ENCODE measurements around the gene HNRNPF.
A peak's percentile ranks its signal among the peaks of the same experiment; 100 is the strongest.

The HNRNPF gene

DNA sequence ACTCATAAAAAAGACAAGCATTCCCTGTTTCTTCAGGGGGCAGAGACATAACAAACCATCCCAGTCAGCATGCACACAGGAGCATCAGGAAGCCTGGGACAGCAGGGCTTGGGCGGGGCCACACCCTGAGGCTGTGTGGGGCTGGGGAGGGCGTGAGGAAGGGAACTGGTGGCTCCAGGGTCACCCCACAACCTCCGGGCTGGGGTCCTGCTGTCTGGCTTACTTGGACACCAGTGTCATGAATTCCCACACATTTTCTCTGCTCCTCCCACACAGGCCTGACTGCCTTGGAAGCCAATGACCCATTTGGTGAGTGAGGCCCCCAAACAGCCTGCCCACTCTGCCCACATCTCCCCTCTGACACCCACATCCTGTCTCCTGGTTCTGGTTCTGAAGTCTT, 34.8 kb downstream of the HNRNPF start:
- FAIRE-seq = no peak

DNA sequence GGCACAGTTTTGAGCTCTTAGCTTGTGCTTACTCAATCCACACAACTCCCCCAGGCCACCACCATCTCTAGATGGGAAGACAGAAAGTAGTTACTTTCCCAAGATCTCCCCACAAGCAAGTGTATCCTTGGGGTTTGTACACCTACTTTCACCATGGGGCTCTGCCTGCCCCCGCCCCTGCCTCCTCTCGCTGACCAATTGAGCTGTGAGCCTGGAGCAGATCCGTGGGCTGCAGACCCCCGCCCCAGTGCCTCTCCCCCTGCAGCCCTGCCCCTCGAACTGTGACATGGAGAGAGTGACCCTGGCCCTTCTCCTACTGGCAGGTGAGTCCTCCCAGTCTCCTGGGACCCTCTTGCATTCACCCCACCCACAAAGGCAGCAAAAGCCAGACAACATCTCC, 35.5 kb downstream of the HNRNPF start:
- no peak for FAIRE-seq

DNA sequence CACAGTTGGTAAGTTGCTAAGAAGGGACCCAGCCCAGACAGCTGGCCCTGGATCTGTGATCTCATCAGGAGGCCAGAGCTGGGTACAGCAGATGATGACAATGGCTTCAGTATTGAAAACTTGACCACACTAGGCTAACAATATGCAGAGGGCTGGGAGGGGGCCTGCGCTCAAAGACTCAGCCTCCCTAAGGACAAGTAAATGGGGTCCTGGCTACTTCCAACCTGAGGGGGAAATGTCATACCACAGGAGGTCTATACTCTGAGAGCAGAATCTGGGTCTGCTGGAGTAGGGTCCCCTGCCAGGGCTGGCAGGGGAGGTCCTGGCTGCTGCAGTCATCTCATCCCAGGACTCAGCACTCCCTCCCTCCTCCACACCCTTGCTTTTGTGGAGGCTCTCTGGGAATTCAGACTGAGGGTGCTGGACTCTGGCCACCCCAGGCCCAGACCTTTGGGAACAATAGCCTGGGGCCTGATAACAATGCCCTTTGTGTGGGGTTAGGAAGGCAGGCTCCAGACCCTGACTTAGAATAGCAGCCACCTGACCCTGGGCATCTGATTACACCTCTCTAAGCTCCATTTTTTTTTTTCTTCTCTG, 36.1 kb downstream of the HNRNPF start:
- FAIRE-seq = no peak

DNA sequence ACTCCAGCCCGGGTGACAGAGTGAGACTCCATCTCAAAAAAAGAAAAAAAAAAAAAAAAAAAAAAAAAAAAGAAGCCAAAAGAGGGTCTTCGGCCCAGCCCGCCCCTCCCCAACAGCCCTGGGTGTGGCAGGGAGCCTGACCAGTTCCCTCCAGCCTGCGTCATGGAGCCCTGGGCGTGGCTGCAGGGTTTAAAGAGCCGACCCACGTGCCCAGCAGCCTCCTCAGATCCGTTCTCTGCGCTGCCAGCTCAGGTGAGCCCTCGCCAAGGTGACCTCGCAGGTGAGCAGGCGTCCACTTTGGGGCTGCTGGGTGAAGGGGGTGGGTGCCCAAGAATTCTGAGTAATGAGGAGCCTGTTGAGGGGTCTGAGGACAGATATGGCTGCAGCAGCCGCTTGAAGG, 37.6 kb downstream of the HNRNPF start, which contains the start of gene FXYD4:
Gene FXYD4 (plus strand): TSS at position 219 of the 400 bp plus-strand sequence. CDS start 2,111 bp downstream, outside the sequence.
- FAIRE-seq = no peak

DNA sequence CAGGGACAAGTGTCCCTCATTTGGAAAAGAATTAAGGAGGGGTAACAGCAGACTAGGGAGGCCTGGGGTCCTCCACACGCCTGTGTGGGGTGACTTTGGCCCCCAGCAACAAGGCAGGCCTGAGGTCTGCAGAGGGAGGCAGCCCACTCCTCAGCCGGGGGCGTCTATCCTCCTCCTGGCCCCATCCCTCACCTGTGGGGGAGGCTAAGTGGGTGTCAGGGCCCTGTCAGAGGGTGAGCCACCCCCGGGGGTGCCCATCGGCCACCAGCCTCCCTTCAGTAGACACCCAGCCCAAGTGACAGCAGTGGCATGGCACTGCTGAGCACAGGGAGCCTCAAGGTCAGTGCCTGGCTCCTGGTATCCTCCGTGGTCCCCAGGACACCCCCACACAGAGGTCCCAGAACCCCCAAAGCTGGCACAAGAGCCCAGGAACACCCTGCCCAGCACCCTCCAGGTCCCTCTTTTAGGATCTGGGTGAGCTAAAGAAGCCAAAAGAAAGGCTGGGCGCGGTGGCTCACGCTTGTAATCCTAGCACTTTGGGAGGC, 38.2 kb downstream of the HNRNPF start:
- FAIRE-seq = no peak

DNA sequence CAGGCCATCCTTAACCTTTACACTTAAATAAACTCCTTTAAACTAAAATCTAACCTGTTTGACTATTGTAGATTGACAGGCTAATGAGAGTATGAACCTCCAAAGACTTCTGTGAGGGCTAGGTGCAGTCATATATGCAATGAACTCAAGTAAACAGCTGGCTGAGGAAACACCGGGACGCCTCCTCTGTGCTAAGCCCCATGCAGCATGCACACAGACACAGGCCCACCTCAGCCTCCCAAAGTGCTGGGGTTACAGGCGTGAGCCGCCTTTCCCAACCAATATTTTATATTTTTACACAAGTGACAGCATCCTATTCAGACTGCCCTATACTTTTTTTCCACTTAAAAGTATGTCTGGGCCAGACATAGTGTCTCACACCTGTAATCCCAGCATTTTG, 39.1 kb downstream of the HNRNPF start:
- FAIRE-seq = no peak

DNA sequence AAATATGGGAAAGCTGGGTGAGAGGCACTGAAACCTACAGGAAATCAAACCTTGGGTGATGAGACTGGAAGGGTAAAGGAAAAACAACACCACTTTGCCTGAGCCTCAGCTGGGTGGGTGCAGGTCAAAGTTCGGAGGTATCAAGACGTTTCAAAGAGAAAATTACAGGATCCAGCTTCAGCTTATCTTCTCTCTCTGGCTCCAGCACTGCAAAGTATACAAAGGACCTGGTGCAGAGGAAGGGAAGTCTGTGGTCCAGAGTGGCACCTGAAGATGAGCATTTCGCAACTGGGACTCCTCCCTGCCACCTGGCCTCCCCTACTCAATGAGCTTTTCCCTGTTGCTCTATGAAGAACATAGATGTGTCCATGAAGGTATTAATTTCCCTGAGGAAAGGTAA, 44.0 kb downstream of the HNRNPF start:
- FAIRE-seq = no peak

DNA sequence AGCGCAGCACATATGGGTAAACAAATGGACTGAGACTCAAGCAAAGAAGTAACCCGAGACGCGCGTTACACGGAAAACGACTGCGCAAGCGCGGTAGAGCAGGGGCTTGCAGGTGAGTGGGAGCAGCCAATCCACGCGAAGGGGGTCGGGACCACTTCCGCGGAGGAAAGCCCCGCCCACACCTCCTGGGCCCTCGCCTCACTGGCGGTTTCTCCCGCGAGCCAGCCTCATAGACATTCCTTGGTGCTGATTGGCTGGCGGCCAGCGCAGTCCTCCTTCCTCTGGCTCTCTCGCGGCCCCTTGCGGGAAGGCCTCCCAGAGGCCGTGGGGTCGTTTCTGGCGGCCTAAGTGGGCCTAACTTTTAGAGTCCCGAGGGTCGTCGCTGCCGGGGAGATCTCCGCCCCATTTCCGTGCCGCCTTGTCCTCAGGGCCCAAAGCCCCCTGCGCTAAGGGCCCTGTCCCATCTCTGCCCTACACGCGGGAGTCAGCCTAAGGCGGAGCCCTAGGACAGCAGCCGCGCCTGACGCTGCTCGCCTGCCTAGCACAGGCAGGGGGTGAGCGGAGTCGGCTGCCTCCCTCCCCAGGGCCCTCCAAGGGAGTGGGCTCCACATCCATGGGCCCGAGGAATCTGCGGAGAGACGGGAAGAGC, 46.7 kb downstream of the HNRNPF start:
- FAIRE-seq = no peak

DNA sequence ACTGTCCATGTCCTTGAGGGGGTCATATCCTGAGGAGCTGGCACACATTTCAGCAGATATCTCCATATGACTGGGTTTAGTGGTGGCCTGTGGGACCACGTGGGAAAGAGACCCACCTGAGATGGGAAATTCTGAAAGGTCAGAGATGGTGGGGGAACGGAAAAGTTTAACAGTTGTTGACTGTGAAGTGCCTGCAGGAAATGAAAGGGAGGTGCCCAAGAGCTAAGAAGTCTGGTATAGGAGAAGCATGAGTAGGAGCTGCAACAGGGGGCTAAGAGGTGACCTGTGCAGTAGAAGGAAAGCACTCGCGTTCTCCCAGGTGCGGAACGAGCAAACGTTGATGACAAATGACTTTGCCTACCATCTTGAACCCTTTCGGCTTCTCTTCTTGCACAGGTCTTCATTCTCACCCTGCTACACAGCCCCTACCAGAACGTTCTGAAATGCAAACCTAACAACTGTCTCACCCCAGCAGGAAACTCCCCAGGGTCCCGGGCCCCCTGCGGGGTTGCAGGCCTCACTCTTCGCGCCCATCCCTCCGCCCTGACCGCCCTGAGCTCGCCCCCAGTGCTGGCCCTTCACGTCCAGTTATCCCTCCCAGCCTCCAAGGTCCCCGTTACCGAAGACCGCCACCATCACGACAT, 47.3 kb downstream of the HNRNPF start:
- FAIRE-seq = no peak

DNA sequence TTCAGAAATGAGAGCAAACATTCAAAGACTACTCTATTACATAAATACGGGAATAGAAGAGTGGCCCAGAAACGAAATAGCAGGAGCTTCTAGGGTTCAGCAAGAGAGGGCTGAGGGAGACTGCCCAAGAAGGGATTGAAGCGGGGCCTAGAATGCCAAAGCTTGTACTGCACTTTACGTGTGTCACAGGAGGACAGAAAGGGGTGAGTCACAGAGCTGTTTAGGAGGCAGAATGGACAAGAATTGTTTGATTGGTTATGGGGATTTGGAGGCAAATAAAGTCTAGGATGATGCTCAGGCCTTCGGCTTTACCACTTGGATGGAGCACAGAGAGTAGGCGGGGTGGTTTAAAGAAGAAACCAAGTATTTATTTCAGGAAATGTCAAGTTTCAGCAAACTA, 48.9 kb downstream of the HNRNPF start:
- no peak for FAIRE-seq

DNA sequence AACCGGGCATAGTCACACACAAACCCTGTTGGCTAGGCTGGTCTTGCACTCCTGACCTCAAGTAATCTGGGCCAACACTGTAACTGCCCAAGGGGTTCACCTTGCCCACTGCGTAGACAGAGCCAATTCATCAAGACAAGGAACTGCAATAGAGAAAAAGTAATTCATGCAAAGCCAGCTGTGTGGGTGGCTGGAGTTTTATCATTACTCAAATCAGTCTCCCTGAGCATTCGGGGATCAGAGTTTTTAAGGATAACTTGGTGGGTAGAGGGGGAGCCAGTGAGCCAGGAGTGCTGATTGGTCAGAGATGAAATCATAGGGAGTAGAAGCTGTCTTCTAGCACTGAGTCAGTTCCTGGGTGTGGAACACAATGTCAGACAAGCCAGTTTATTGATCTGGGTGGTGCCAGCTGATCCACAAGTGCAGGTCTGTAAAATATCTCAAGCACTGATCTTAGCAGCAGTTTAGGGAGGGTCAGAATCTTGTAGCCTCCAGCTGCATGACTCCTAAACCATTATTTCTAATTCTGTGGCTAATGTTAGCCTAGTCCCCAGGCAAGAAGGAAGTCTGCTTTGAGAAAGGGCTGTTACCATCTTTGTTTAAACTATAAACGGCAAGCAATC, 53.1 kb downstream of the HNRNPF start:
- no peak for FAIRE-seq

DNA sequence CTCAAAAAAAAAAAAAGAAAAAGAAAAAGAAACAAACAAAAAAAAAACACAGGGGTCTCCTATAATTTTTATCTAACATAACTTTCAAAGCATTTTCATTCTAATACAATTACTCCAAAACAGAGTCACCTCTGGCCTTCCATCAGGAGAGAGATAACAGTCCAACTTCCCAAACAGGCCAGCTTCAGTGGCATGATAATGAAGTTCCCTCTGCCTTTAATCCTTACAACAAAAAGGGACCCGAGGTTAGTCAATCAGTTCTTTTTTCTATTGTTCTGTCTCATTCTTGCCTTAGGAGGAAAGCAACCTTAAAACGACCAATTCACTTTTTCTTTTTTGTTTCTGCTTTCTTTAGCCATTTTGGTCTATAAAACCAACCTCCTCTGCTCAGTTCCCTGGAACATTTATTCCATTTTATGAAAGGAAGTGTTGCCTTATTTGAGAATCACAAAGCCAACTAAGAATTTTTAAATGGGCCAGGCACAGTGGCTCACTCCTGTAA, 54.1 kb downstream of the HNRNPF start:
- FAIRE-seq = no peak

DNA sequence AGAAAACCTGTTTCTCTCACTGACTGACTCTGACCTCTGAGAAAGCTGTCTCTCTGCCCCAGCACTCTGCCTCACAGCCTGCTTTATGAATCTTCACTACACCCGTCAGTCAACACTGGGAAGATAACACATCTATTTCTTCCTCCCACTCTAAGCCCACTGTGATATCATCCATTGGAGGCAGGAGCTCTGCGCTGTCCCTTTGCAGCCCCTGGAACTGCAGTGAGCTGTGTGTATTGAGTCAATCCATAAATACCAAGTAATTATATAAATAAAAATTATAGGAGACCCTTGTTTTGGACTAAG, 54.7 kb downstream of the HNRNPF start:
- no peak for FAIRE-seq

DNA sequence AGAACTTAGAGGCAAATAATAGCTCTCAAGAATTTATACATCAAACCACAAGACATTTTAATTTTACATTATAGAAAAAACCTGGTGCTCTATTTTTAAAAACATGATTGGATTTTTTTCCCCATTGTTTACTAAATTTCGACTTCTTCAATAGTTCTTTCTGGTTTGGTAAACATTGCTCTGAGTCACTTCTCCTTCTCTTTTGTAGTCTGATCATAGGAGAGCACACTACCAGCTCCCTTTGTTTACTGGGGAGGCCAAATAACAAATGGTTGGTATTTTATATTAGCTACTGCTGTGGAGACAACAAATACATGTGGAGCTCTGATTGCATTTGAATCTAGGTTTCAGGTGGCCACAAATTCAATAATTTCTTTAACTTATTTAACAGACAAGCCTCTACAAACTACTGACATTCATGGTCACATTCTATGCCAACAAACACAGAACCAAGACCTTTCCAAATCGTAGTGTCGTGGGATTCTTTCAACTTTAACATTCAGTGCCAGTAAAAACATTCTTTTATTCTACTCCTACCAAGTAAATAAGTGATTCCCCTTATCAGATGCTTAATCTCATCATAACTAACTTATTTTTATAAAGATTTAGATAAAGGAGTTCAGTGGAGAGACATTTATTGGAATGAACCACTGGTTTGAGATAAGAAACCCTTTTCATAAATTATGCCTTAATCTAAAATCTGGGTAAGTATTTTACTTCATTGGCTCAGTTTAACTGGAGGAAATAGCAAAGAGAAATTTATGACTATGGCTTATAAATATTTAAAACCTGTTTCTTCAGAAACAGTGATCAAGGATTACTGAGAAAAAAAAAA, 55.3 kb downstream of the HNRNPF start:
- FAIRE-seq = no peak

DNA sequence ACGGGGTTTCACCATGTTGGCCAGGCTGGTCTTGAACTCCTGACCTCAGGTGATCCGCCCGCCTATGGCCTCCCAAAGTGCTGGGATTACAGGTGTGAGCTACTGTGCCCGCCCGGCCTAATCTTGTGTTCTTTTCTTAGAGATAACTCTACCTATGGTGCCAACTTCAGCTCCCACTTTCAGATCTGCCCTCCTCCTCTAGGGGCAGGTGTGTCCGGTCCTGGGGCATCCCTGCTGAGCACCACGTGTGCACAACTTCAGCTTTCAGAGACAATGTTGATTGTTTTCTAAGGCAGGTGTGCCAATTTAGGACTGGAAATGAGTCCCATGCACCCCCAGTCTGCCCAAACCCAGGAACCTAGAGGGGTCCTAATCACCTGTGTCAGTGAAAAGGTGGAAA, 56.0 kb downstream of the HNRNPF start:
- FAIRE-seq = no peak

DNA sequence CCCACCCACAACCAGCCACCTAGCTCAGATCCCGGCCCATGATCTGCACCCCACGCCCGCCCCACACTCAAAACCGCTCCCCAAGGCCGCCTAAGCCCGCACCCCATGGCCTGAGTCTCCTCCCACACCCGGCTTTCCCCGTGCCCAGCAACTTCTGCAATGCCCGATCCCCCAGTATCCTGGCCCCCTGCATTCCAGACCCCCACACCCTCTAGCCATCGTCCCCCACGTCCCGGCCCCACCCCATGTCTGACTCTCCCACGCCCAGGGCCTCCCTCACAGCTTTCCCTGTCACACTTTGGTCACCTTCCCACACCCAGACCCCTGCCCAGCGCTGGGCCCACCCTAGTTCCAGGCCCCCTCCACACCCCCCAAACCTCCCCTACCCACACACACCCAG, 57.7 kb downstream of the HNRNPF start:
- FAIRE-seq = no peak

DNA sequence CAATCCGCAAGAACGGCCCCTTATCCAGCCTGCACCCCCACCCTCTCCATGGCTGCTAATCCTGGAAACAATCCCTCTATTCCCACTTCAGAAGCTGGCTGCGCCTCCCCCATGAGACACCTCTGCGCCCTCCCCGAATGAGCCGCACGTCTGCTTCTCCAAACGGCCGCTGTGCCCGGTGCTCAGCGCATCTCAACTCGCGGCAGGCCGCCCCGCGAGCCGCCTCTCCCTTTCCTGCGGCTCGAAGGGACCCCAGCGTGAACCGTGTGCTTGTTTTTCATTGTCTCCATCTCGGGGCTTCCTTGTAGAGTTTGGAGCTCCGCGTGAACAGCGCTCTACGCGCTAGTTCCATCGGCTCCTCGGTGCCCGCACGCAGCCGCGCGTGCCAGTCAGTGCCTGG, 58.3 kb downstream of the HNRNPF start:
- FAIRE-seq = no peak

DNA sequence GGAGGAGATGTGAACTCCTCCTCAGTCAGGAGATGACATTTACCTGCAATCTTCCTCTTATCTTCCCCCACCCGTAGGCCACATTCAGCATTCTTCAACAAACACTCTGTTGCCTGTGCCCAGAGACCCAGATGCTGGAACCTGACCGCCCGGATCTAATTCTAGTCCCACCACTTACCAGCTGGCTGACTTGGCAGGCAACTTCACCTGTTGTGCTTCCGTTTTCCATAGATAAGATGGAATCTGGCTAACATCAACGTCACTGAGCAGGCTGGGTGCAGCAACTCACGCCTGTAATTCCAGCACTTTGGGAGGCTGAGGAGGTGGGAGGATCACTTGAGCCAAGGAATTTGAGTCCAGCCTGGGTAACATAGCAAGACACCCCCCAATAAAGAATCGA, 58.8 kb downstream of the HNRNPF start:
- no peak for FAIRE-seq

DNA sequence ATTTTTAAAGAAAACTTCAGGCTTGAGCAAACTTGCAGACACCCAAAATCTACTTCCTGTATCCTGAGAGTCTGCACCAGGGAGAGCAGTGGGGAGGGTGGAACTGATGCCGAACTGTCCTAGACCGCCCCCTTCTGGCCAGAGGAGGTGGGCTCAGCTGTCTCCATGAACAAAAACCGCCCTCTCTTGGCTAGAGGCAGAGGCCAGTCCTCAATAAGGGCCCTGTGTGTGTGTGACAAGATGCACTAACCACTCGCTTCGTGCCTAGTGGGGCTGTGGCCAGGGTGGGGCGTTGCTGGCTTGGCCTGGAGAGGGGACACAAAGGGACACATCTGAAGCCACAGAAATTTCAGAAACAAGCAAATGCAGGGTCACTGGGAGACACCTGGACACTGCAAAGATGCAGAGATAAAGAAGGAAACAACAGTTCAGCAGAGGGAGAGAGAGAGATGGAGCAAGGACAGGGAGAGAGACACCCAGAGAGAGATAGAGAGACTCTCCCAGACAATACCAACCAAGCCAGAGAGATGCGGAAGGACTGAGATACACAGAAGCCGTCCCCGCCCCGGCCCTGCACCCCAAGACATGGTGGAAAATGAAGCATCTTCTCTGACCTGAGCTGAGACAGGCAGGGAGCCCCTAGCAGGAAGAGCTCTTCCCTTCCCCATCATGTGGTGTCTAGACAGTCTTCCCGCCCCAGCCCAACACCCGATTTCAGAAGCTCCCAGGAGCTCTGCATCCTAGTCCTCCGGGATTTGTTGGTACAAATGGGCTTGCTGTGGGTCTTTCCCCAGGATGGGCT, 60.3 kb downstream of the HNRNPF start:
- peak; percentile 45 for FAIRE-seq

DNA sequence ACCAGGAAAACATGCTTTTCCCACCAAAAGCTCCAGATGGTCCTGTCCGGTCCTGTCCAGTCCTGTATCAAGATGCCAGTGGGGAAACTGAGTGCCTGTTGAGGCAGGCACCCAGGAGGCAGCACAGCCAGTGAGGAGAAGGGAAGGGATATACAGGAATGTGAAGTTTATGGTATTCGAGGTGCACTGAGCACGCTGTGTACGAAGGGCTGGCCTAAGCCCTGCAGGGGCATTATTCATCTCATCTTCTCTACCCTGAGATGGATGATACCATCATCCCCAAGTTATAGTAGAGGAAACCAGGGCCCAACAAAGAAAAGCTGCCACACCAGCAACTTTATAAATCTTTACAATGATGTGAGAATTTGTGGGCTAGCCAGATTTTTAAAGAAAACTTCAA, 61.0 kb downstream of the HNRNPF start:
- FAIRE-seq = no peak

DNA sequence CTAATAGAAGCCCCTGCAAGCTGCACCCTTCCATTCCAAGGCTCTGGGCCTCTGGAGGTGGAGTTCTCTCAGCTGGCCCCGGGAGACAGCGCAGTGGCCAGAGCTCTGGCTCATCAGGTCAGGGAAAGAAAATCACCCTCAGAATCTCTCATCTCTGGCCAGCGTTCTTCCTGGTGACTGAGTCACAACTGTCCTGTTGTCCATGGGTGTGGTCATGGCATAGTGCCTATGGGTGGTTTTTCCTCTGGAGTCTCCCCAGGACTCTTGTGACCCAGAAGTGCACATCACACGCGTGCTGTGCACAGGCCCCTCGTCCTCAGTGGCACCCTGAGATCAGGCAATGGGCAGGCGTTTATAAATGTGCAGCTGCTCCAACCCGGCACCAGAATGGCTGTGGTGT, 64.9 kb downstream of the HNRNPF start:
- no peak for FAIRE-seq

DNA sequence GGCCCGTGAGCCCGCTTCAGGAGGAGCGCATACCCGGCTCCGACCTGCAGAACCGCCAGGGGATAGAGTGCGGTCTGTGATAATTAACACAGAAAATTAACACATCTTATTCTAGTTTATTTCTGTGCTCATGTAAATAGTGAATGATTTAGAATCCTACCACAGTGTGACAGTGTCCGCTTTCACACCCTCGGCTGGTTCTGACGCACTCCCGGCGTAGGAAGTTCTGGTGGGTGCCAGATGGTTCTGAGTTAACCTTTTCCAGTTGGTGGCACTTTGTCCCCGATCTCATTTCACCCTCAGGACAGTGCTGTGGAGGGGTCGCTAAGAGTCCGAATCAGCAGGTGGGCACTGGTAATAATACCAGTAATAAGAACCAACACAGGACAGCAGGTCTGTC, 65.9 kb downstream of the HNRNPF start:
- FAIRE-seq = no peak
